Measurements from ENCODE around the gene KRT86. TPM values are rescaled to one million over a fixed set of nuclear protein-coding genes. Genes with fewer than 3 reads are reported as not detected.

KRT86 gene
- total RNA-seq, 1 experiment from 2014 or later: 2.7 TPM

DNA sequence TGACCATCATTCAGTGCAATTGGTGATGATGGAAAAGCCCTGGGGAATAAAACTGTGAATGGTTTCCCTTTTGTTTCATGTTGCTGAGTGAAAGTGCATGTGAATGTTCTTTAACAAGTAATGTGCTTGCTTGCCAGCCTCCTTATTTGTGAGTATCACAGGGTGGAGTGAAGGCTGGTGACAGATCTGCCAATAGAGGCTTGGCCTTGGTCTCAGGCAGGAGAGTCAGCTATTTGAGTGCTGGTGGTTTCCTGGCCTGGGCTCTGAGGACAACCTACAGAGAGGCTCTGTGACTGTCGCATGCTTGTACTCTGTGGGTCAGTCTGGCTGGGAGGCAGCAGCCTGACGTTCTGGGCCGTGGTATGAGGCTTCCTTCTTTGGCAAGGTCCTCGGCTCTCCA is 72.1 kb downstream of the KRT86 start:
- peak overlapping the region; percentile 67 for H3K4me2 ChIP-seq
- no peaks in the 10 kb centered on the region for H4K20me1 ChIP-seq (ENCODE audit: insufficient read depth)
- no peaks in the 10 kb centered on the region for H3K79me2 ChIP-seq (ENCODE audit: low read depth)
- no peak overlapping the region for H2AFZ ChIP-seq
- DNase-seq: no peak
- no peaks in the 10 kb centered on the region for H3K9me2 ChIP-seq (ENCODE audit: insufficient read depth)
- TF ChIP-seq, protein P1, sequence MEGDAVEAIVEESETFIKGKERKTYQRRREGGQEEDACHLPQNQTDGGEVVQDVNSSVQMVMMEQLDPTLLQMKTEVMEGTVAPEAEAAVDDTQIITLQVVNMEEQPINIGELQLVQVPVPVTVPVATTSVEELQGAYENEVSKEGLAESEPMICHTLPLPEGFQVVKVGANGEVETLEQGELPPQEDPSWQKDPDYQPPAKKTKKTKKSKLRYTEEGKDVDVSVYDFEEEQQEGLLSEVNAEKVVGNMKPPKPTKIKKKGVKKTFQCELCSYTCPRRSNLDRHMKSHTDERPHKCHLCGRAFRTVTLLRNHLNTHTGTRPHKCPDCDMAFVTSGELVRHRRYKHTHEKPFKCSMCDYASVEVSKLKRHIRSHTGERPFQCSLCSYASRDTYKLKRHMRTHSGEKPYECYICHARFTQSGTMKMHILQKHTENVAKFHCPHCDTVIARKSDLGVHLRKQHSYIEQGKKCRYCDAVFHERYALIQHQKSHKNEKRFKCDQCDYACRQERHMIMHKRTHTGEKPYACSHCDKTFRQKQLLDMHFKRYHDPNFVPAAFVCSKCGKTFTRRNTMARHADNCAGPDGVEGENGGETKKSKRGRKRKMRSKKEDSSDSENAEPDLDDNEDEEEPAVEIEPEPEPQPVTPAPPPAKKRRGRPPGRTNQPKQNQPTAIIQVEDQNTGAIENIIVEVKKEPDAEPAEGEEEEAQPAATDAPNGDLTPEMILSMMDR (conservative IDR thresholded peaks at IDR 0.05): no peak
- TF ChIP-seq EZH2 (IDR thresholded peaks at IDR 0.05; ENCODE audit: low read depth): no peak
- no TSS peak for BruUV-seq (replicated peaks)
- no peak overlapping the region for H3K4me3 ChIP-seq
- peaks cover 23% of the 10 kb centered on the region for H3F3A ChIP-seq (ENCODE audit: insufficient read depth, low read depth)
- intact Hi-C loops (cut with micrococcal nuclease; ENCODE audit: unreplicated experiment): no loop called here
- ChIA-PET POLR2A (ENCODE audit: unreplicated experiment) (interaction anchor here (0.6 kb wide), 1 partner anchor 63 kb away, joined by 3 read pairs; no protein-coding TSS in a partner anchor), CTCF (interaction anchor here (0.8 to 1.4 kb wide), 4 partner anchors 15 to 125 kb away, joined by 3 to 4 read pairs (median 4); partner anchors contain the start of gene KRT85)
- no peaks in the 10 kb centered on the region; the same call in 1 of the 2 replicates for H3K9me3 ChIP-seq (ENCODE audit: insufficient read depth, low read depth)
- peak overlapping the region; percentile 74 for H3K27ac ChIP-seq
- H3K27me3 ChIP-seq (ENCODE audit: insufficient read depth, low read depth): no peaks in the 10 kb centered on the region
- H3K4me1 ChIP-seq (replicated peaks; ENCODE audit: insufficient read depth): peaks cover 27% of the 10 kb centered on the region
- no peaks in the 10 kb centered on the region for H3K36me3 ChIP-seq (ENCODE audit: low read depth)

DNA sequence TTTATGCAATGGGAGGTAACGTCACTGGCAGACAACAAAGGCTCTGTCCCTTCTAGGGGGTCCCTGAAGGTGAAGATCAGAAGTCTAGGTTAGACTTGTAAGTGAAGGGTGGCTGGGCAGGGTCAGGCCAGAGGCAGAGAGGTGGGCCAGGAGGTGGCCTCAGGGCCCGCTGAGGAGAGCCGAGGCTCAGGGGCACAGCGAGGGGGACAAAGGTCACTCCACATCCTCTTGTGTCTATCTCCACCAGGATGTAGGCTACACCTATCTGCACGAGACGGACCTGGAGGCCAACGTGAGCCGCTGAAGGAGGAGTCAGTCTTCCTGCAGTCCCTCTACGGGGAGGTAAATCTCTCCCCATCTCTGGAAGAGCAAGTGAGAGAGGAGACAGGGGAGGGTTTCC is 72.6 kb downstream of the KRT86 start:
- ChIA-PET CTCF (interaction anchor here (1.4 kb wide), 1 partner anchor 20 kb away, joined by 4 read pairs; the partner anchor contains the start of gene KRT85), POLR2A (ENCODE audit: unreplicated experiment) (no interaction called here)
- no peak for DNase-seq
- H3K36me3 ChIP-seq (ENCODE audit: low read depth): no peaks in the 10 kb centered on the region
- H3K9me3 ChIP-seq (ENCODE audit: insufficient read depth, low read depth): no peaks in the 10 kb centered on the region; the same call in 1 of the 2 replicates
- H3K79me2 ChIP-seq (ENCODE audit: low read depth): no peaks in the 10 kb centered on the region
- H3K4me3 ChIP-seq: no peak overlapping the region
- H2AFZ ChIP-seq: no peak overlapping the region
- no peaks in the 10 kb centered on the region for H3K9me2 ChIP-seq (ENCODE audit: insufficient read depth)
- H3K4me1 ChIP-seq (replicated peaks; ENCODE audit: insufficient read depth): peaks cover 27% of the 10 kb centered on the region
- H3K27me3 ChIP-seq (ENCODE audit: insufficient read depth, low read depth): no peaks in the 10 kb centered on the region
- intact Hi-C loops (cut with micrococcal nuclease; ENCODE audit: unreplicated experiment): no loop called here
- H4K20me1 ChIP-seq (ENCODE audit: insufficient read depth): no peaks in the 10 kb centered on the region
- no TSS peak for BruUV-seq (replicated peaks)
- TF ChIP-seq, protein P1 (conservative IDR thresholded peaks at IDR 0.05): no peak
- TF ChIP-seq EZH2 (IDR thresholded peaks at IDR 0.05; ENCODE audit: low read depth): no peak
- no peak overlapping the region for H3K27ac ChIP-seq
- H3F3A ChIP-seq (ENCODE audit: insufficient read depth, low read depth): peaks cover 23% of the 10 kb centered on the region
- H3K4me2 ChIP-seq: 0 out of 2 replicates have a peak overlapping the region, but pooled peaks have one; percentile 67

DNA sequence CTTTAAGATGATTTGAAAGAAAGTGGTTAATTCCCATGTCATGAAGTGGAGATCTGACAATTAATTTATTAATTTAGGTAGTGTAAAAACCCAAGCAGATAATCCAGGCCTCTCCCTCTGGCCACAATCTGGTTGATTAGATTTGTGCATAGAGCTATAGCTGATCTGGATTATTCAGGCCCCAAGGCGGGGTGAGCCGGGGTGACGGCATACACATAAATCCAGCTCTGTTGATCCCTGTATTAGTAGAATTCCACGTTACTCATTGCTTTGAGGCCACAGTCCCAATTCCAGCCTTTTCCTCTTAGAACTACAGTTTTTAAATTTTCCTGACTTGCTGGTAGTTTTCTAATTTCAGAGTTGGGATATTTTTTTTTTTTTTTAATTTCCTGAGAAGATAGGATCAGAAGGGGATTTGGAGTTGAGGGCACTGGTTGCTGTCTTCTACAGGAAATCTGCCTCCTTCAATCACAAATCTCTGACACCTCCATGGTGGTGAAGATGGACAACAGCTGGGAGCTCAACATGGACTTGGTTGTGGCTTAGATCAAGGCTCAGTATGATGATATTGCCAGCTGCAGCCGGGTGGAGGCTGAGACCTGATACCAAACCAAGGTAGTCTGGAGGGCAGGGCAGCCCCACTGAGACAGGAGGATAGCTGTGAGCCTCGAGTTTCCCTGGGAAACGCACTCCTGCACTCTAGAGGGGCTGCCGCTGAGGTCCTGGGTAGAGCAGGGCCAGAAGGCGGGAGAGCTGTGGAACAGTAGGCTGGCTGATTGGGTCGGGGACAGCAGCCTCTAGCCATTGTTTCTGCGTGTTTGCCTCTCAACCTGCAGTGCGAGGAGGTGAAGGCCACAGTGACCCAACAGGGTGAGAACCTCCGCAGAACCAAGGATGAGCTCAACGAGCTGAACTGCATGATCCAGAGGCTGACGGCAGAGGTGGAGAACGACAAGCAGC is 73.4 kb downstream of the KRT86 start:
- intact Hi-C loops (cut with micrococcal nuclease; ENCODE audit: unreplicated experiment): no loop called here
- peaks cover 23% of the 10 kb centered on the region for H3F3A ChIP-seq (ENCODE audit: insufficient read depth, low read depth)
- H3K79me2 ChIP-seq (ENCODE audit: low read depth): no peaks in the 10 kb centered on the region
- CTCF ChIA-PET: no interaction called here
- no TSS peak for BruUV-seq (replicated peaks)
- TF ChIP-seq, protein P1 (conservative IDR thresholded peaks at IDR 0.05): no peak
- TF ChIP-seq EZH2 (IDR thresholded peaks at IDR 0.05; ENCODE audit: low read depth): no peak
- no peaks in the 10 kb centered on the region for H3K9me2 ChIP-seq (ENCODE audit: insufficient read depth)
- H2AFZ ChIP-seq: no peak overlapping the region
- H3K4me2 ChIP-seq: no peak overlapping the region
- no peak overlapping the region for H3K27ac ChIP-seq
- H4K20me1 ChIP-seq (ENCODE audit: insufficient read depth): no peaks in the 10 kb centered on the region
- DNase-seq: no peak
- POLR2A ChIA-PET (ENCODE audit: unreplicated experiment): no interaction called here
- H3K4me3 ChIP-seq: no peak overlapping the region
- peaks cover 27% of the 10 kb centered on the region for H3K4me1 ChIP-seq (replicated peaks; ENCODE audit: insufficient read depth)
- no peaks in the 10 kb centered on the region for H3K36me3 ChIP-seq (ENCODE audit: low read depth)
- H3K9me3 ChIP-seq (ENCODE audit: insufficient read depth, low read depth): no peaks in the 10 kb centered on the region; the same call in 1 of the 2 replicates
- H3K27me3 ChIP-seq (ENCODE audit: insufficient read depth, low read depth): no peaks in the 10 kb centered on the region

All from PC-9 (cell line).